ENCODE results near the gene DEXI.
"Not testable (repeated sequence)": the region's sequence is repeated elsewhere in the genome, so short reads cannot be mapped to it uniquely, and the experiment has no call there.

DEXI gene

GRCh38 chr16:10933865-10934264 lies 8.4 kb downstream of the DEXI start:
- no peak for TF ChIP-seq CTCF (conservative IDR thresholded peaks at IDR 0.05; ENCODE audit: low read depth, low read length)
- H3K4me3 ChIP-seq (ENCODE audit: low read depth, low read length): no peak overlapping the region
- DNase-seq (ENCODE audit: low read depth): no peak

DNA sequence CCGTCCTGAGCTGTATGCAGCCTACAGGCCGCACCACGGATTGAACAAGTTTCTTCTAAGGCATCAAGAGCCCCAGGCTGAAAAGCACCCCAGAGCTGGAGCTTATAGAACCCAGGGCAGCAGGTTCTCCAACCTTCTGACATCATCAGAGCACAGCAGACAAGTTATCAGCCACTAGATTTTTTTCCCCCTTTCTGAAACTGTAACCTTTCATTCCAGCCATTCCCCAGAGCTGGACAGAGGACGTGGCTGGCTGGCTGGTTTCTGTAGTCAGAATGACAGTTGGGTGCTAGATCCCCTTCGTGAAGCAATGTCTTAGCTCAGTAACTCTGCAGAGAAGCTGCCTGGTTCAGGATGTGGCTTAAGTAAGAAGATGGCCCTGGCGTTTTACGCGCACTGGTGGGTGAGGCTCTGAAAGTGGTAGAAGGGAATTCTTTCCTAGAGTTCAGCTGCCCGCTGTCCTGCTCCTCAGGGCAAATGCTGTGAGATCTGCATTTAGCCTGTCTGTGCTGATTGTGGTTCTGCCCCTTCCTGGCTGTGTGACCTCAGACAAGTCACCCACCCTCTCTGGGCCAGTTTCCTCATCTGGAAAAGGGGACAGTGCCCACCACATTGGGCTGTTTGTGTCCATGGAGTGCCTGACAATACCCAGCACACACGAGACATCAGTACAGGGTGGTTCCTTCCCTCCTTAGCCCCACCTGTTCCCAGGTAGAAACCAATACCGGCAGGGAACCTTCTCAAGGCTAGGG lies 9.1 kb downstream of the DEXI start:
- no peak for TF ChIP-seq CTCF (conservative IDR thresholded peaks at IDR 0.05; ENCODE audit: low read depth, low read length)
- no peak overlapping the region for H3K4me3 ChIP-seq (ENCODE audit: low read depth, low read length)
- DNase-seq (ENCODE audit: low read depth): no peak

DNA sequence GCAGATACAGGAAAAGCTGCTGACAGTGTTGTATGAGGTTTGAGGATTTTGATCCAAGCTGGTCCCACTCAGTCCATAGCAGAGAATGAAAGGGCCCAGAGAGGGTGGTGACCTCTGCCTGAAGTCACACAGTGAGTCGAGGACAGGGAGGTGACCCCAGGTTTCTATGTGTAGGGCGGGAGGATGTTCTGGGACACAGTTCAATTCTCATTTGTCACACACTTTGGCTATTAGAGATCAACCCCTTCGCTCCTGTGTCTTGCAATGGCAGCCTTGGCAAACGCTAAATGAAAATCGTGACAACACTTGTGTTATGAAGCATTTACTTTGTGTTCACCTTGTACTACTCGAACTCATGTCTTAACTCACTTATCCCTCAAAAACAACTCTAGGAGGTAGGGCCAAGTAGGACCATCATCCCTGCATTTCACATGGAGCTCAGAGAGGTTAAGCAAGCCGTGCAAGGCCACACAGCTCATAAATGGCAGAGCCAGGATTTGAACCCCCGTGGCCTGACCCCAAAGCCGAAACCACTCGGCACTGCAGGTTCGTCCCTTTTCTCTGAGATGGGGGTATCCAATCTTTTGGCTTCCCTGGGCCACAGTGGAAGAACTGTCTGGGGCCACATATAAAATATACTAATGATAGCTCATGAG lies 10.2 kb downstream of the DEXI start:
- no peak overlapping the region for H3K4me3 ChIP-seq (ENCODE audit: low read depth, low read length)
- DNase-seq (ENCODE audit: low read depth): no peak
- TF ChIP-seq CTCF (conservative IDR thresholded peaks at IDR 0.05; ENCODE audit: low read depth, low read length): no peak

- no peak overlapping the region for H3K4me3 ChIP-seq (ENCODE audit: low read depth, low read length)
- no peak for TF ChIP-seq CTCF (conservative IDR thresholded peaks at IDR 0.05; ENCODE audit: low read depth, low read length)
- no peak for DNase-seq (ENCODE audit: low read depth)
These were observed 11.1 kb downstream of the DEXI start for GRCh38 chr16:10931134-10931533.

DNA sequence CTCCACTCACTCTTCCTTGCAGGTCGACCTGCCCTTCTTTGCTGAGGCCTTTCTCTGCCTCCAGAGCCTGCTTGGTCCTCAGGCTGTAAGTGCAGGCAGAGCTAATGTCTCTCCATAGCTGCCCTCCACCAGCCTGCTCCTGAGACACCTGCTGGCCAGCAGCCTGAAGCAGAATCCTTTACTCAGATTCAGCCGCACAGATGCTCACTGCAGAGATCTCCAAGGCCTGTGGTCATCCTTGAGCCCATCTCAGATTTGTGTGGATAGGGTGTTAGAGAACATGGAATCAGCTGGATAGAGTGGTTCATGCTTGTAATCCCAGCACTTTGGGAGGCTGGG lies 11.5 kb downstream of the DEXI start:
- no peak for TF ChIP-seq CTCF (conservative IDR thresholded peaks at IDR 0.05; ENCODE audit: low read depth, low read length)

DNA sequence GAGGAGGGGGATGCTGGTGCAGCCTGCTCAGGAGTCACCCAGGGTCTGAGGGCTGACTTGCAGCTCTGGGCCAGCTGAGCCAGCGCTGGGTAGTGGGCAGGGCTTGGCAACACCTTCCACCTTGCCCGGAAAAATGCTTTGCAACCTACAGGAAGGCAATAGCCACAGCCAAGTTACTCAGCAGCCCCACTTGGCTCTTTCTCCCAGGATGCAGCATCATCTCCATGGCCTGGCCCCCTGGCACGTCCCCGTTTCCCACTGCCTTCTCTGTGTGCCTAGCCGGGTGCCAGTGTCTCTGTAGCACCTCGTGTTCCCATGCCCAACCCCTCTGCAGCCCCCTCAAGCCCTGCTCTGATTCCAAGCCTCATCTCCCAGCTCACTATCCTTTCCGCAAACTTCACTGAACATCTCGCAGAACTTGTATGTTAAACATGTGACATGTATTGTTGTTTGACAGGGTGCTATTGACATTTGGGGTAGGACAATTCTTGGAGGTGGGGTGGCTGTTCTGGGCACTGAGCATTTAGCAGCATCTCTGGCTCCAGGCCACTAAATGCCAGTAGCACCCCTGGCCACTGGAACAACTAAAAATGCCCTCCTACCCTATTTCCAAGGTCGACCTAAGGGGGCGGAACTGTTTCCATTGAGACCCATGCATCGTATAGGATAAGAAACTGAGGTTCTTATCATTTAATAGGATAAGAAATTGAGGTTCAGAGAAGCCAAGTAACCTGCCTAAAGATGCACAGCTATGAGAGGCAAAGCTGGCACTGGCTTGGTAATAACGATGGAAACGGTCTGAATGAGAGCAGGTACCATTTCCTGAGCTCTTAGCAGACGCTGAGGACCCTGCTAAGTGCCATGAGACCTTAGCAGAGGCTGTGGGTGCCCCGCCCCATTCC lies 12.2 kb downstream of the DEXI start:
- no peak overlapping the region for H3K4me3 ChIP-seq (ENCODE audit: low read depth, low read length)
- no peak for TF ChIP-seq CTCF (conservative IDR thresholded peaks at IDR 0.05; ENCODE audit: low read depth, low read length)
- DNase-seq (ENCODE audit: low read depth): no peak

More for the DNA sequence above, 11.5 kb downstream of the DEXI start:
- DNase-seq (ENCODE audit: low read depth): no peak
- H3K4me3 ChIP-seq (ENCODE audit: low read depth, low read length): no peak overlapping the region

DNA sequence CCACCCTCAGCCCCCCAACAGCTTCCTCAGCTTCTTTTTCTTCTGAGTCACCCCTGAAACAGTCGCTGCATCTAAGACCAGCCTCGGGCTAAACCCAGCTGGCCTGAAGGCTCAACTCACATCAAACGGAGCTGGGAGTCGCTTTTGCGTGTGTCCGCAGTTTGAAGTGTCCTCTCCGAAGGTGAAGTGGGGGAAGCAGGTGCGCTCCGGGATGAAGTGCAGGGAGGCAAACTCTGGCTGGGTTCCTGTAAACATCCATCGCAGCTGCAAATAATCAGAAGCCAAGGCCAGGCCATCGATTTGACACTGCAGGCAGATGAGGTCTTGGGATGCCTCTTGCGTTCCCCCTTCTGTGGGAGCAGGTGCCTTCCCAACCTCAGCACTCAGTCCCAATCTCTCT lies 13.2 kb downstream of the DEXI start:
- H3K4me3 ChIP-seq (ENCODE audit: low read depth, low read length); DNase-seq (ENCODE audit: low read depth): not testable (repeated sequence)
